ENCODE results near the gene SYNJ2.

The SYNJ2 gene

DNA sequence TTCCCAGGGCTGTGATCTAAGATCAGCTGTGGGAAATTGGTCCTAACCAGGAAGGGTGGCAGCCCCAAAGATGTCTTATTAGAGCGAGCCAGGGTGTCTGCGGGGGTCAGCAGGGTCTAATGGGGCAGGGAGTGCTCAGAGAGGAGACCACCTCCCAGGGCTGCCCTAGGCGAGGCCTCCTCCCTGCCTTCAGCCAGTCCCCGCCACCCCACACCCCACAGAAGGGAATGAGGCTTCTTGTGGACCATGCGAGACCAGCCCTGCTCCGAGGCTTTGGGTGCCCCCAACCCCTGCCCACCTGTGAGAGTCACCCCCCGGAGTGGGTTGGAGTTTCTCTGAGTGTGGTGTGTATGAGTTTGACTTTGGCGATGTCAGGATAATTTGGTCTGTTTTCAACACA, 37.8 kb downstream of the SYNJ2 start:
- H3K4me1 ChIP-seq (ENCODE audit: low read depth, poor library complexity, severe bottlenecking) = no peaks in the 10 kb centered on the region
- no peak overlapping the region for H3K4me3 ChIP-seq (IDR thresholded peaks at IDR 0.05; ENCODE audit: insufficient read depth, low read depth, low read length)
- no peak overlapping the region for H2AFZ ChIP-seq (ENCODE audit: low read depth)
- TF ChIP-seq, protein P1, sequence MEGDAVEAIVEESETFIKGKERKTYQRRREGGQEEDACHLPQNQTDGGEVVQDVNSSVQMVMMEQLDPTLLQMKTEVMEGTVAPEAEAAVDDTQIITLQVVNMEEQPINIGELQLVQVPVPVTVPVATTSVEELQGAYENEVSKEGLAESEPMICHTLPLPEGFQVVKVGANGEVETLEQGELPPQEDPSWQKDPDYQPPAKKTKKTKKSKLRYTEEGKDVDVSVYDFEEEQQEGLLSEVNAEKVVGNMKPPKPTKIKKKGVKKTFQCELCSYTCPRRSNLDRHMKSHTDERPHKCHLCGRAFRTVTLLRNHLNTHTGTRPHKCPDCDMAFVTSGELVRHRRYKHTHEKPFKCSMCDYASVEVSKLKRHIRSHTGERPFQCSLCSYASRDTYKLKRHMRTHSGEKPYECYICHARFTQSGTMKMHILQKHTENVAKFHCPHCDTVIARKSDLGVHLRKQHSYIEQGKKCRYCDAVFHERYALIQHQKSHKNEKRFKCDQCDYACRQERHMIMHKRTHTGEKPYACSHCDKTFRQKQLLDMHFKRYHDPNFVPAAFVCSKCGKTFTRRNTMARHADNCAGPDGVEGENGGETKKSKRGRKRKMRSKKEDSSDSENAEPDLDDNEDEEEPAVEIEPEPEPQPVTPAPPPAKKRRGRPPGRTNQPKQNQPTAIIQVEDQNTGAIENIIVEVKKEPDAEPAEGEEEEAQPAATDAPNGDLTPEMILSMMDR (conservative IDR thresholded peaks at IDR 0.05; ENCODE audit: low read depth, low read length) = no peak
- no peak overlapping the region for H3K4me2 ChIP-seq
- H3K36me3 ChIP-seq (ENCODE audit: insufficient read depth) = no peaks in the 10 kb centered on the region
- H3K27ac ChIP-seq = no peak overlapping the region
- H4K20me1 ChIP-seq (ENCODE audit: insufficient read depth) = no peaks in the 10 kb centered on the region
- H3K79me2 ChIP-seq (ENCODE audit: insufficient read depth, low read depth) = no peaks in the 10 kb centered on the region; the same call in 1 of the 2 replicates
- no peaks in the 10 kb centered on the region for H3K27me3 ChIP-seq (ENCODE audit: insufficient read depth, low read depth)
- H3K9ac ChIP-seq = no peak overlapping the region

DNA sequence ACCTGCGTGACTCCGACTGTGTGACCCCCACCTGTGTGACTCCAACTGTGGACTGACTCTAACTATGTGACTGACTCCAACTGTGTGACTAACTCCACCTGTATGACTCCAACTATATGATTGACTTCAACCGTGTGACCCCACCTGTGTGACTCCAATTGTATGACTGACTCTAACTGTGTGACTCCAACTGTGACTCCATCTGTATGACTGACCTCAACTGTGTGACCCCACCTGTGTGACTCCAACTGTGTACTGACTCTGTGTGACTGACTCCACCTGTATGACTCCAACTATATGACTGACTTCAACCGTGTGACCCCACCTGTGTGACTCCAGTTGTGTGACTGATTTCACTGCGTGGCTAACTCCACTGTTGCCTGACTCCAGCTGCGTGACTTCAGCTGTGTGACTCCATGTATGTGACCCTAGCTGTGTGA, 38.6 kb downstream of the SYNJ2 start:
- Histone ChIP-seq H3K79me2 (ENCODE audit: insufficient read depth, low read depth) (no peaks in the 10 kb centered on the region; the same call in 1 of the 2 replicates), H3K4me1 (ENCODE audit: low read depth, poor library complexity, severe bottlenecking) (no peaks in the 10 kb centered on the region), H3K36me3 (ENCODE audit: insufficient read depth) (no peaks in the 10 kb centered on the region), H3K4me3 (IDR thresholded peaks at IDR 0.05; ENCODE audit: insufficient read depth, low read depth, low read length) (no peak overlapping the region), H3K27me3 (ENCODE audit: insufficient read depth, low read depth) (no peaks in the 10 kb centered on the region), H3K4me2 (no peak overlapping the region), H4K20me1 (ENCODE audit: insufficient read depth) (no peaks in the 10 kb centered on the region), H3K27ac (no peak overlapping the region), H3K9ac (no peak overlapping the region), H2AFZ (ENCODE audit: low read depth) (no peak overlapping the region)
- TF ChIP-seq, protein P1 (conservative IDR thresholded peaks at IDR 0.05; ENCODE audit: low read depth, low read length) = no peak

DNA sequence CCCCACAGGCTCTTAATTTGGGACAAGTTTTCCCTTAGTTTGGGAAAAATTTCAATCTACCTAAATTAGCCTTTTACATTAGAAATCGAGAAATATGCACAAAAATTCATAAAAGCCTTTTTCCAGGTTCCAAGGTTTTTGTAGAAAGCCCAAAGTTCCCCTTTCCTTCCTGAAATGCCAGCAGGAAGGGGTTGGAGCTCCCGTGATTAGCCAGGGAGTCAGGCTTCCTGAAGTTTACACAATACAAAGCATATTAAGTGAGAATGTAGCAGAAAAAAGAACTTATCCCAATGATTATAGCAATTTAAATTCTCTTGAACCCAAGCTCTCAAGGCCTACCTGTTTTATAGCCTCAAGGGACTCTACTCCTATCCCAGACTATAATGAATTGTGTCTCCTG, 39.1 kb downstream of the SYNJ2 start:
- Histone ChIP-seq H2AFZ (ENCODE audit: low read depth) (no peak overlapping the region), H3K4me2 (no peak overlapping the region), H3K4me3 (IDR thresholded peaks at IDR 0.05; ENCODE audit: insufficient read depth, low read depth, low read length) (no peak overlapping the region), H3K79me2 (ENCODE audit: insufficient read depth, low read depth) (no peaks in the 10 kb centered on the region; the same call in 1 of the 2 replicates), H3K27me3 (ENCODE audit: insufficient read depth, low read depth) (no peaks in the 10 kb centered on the region), H3K27ac (no peak overlapping the region), H3K4me1 (ENCODE audit: low read depth, poor library complexity, severe bottlenecking) (no peaks in the 10 kb centered on the region), H4K20me1 (ENCODE audit: insufficient read depth) (no peaks in the 10 kb centered on the region), H3K36me3 (ENCODE audit: insufficient read depth) (no peaks in the 10 kb centered on the region), H3K9ac (no peak overlapping the region)
- TF ChIP-seq, protein P1 (conservative IDR thresholded peaks at IDR 0.05; ENCODE audit: low read depth, low read length) = no peak

DNA sequence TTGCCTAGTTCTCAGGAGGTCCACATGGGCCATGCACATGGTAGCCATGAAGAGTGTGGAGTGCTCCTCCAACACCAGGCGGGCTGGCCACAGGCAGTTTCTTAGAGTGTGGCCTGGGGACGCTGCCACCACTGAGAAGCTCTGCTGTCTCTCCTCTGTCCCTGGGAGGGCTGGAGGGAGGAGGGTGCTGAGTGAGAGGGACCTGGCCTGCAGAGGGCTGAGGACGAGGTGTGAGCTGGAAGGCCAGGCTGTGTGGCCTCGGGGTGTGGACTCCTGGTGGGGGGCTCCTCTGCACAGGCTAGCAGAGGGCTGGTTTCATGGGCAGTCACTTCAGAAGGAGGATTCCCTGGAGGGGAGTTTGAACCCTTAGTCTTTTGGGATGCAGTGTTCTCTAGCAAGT, 39.7 kb downstream of the SYNJ2 start:
- Histone ChIP-seq H4K20me1 (ENCODE audit: insufficient read depth) (no peaks in the 10 kb centered on the region), H3K79me2 (ENCODE audit: insufficient read depth, low read depth) (no peaks in the 10 kb centered on the region), H3K4me1 (ENCODE audit: low read depth, poor library complexity, severe bottlenecking) (no peaks in the 10 kb centered on the region), H3K4me3 (IDR thresholded peaks at IDR 0.05; ENCODE audit: insufficient read depth, low read depth, low read length) (no peak overlapping the region), H2AFZ (ENCODE audit: low read depth) (no peak overlapping the region), H3K9ac (no peak overlapping the region), H3K36me3 (ENCODE audit: insufficient read depth) (no peaks in the 10 kb centered on the region), H3K4me2 (no peak overlapping the region), H3K27ac (no peak overlapping the region), H3K27me3 (ENCODE audit: insufficient read depth, low read depth) (no peaks in the 10 kb centered on the region)
- TF ChIP-seq, protein P1 (conservative IDR thresholded peaks at IDR 0.05; ENCODE audit: low read depth, low read length) = no peak
